GM04504 (cell line): ENCODE measurements around the gene PRR14.
A peak's percentile ranks its signal among the peaks of the same experiment; 100 is the strongest.
"Not testable (repeated sequence)": the region's sequence is repeated elsewhere in the genome, so short reads cannot be mapped to it uniquely, and the experiment has no call there.

Source experiments
- DNase-seq: peaks from one replicate; pipeline ENCODE4 v3.0.0-alpha.2; 2012; ENCODE audit warnings: low read depth

PRR14 gene

GRCh38 chr16:30632454-30632853 lies 18.3 kb upstream of the PRR14 start:
- not testable (repeated sequence) for DNase-seq

- DNase-seq: no peak
These were observed 17.2 kb upstream of the PRR14 start for GRCh38 chr16:30633526-30633925.

GRCh38 chr16:30636599-30636998 lies 14.2 kb upstream of the PRR14 start:
- DNase-seq: no peak

- DNase-seq: not testable (repeated sequence)
These were observed 13.6 kb upstream of the PRR14 start for GRCh38 chr16:30637139-30637538.

- no peak for DNase-seq
These were observed 12.8 kb upstream of the PRR14 start for GRCh38 chr16:30637944-30638343.

- DNase-seq: no peak
These were observed 9.3 kb upstream of the PRR14 start for GRCh38 chr16:30641378-30641982.

- DNase-seq: no peak
These were observed 6.4 kb upstream of the PRR14 start for GRCh38 chr16:30644334-30644830.

- no peak for DNase-seq
These were observed 5.0 kb upstream of the PRR14 start for GRCh38 chr16:30645727-30646126.

- no peak for DNase-seq
These were observed 3.5 kb upstream of the PRR14 start for GRCh38 chr16:30647274-30647571.

- no peak for DNase-seq
These were observed 913 bp upstream of the PRR14 start for GRCh38 chr16:30649725-30650368.

GRCh38 chr16:30651124-30652004 lies 604 bp downstream of the PRR14 start:
- peak; percentile 49 for DNase-seq

GRCh38 chr16:30652005-30652296 lies 1.2 kb downstream of the PRR14 start:
- DNase-seq: no peak

- no peak for DNase-seq
These were observed 2.0 kb downstream of the PRR14 start for GRCh38 chr16:30652718-30653117.

- DNase-seq: no peak
These were observed 4.1 kb downstream of the PRR14 start for GRCh38 chr16:30654856-30655255.

- DNase-seq: no peak
These were observed 5.1 kb downstream of the PRR14 start for GRCh38 chr16:30655815-30656347.

- no peak for DNase-seq
These were observed 5.6 kb downstream of the PRR14 start for GRCh38 chr16:30656388-30656787.

- no peak for DNase-seq
These were observed 6.5 kb downstream of the PRR14 start for GRCh38 chr16:30656974-30657865.

GRCh38 chr16:30657866-30658730 lies 7.3 kb downstream of the PRR14 start, which contains the start of gene FBRS:
TSS of gene FBRS (plus strand) at chr16:30658431. CDS start at chr16:30659519, 1,088 bp downstream.
- peak; percentile 100 for DNase-seq

GRCh38 chr16:30658731-30659506 lies 8.2 kb downstream of the PRR14 start:
- DNase-seq: peak; percentile 96
